ENCODE data around the gene CRLF2.
"Not testable (repeated sequence)": the region's sequence is repeated elsewhere in the genome, so short reads cannot be mapped to it uniquely, and the experiment has no call there.

The CRLF2 gene

GRCh38 chrX:1213971-1214370, 1.5 kb upstream of the CRLF2 start:
- 91 to 94% methylated on average over 11 of the region's 11 CpGs for WGBS, 2 experiments (ENCODE audit: insufficient coverage in 2 of 2)
- Histone ChIP-seq H3K4me1 (ENCODE audit: control insufficient read depth, insufficient read depth, low read length, poor library complexity, severe bottlenecking) (no peaks in the 10 kb centered on the region), H3K9me3 (ENCODE audit: control insufficient read depth, low read length) (no peaks in the 10 kb centered on the region)

GRCh38 chrX:1210844-1211243, 1.6 kb downstream of the CRLF2 start:
- WGBS, 2 experiments (ENCODE audit: insufficient coverage in 2 of 2): 89 to 100% methylated on average over 1 of the region's 1 CpG
- Histone ChIP-seq H3K4me1 (ENCODE audit: control insufficient read depth, insufficient read depth, low read length, poor library complexity, severe bottlenecking) (peaks cover 6% of the 10 kb centered on the region), H3K36me3 (ENCODE audit: control insufficient read depth, insufficient read depth, low read length) (no peaks in the 10 kb centered on the region), H3K27ac (ENCODE audit: low read depth, low read length, severe bottlenecking) (no peak overlapping the region), H3K9me3 (ENCODE audit: control insufficient read depth, low read length) (no peaks in the 10 kb centered on the region), H3K4me3 (ENCODE audit: extremely low read depth, insufficient read depth, low read length, poor library complexity, severe bottlenecking) (no peak overlapping the region)

More at GRCh38 chrX:1213971-1214370, 1.5 kb upstream of the CRLF2 start:
- H3K27ac ChIP-seq (ENCODE audit: low read depth, low read length, severe bottlenecking): no peak overlapping the region
- H3K4me3 ChIP-seq (ENCODE audit: extremely low read depth, insufficient read depth, low read length, poor library complexity, severe bottlenecking): no peak overlapping the region
- no peaks in the 10 kb centered on the region for H3K36me3 ChIP-seq (ENCODE audit: control insufficient read depth, insufficient read depth, low read length)

GRCh38 chrX:1207496-1208025, 4.9 kb downstream of the CRLF2 start:
- Histone ChIP-seq H3K4me1 (ENCODE audit: control insufficient read depth, insufficient read depth, low read length, poor library complexity, severe bottlenecking) (peaks cover 10% of the 10 kb centered on the region), H3K36me3 (ENCODE audit: control insufficient read depth, insufficient read depth, low read length) (no peaks in the 10 kb centered on the region), H3K27ac (ENCODE audit: low read depth, low read length, severe bottlenecking) (no peak overlapping the region), H3K9me3 (ENCODE audit: control insufficient read depth, low read length) (no peaks in the 10 kb centered on the region), H3K4me3 (ENCODE audit: extremely low read depth, insufficient read depth, low read length, poor library complexity, severe bottlenecking) (no peak overlapping the region)
- 81 to 90% methylated on average over 8 to 9 of the region's 15 CpGs for WGBS, 2 experiments (ENCODE audit: insufficient coverage in 2 of 2)

- Histone ChIP-seq H3K9me3 (ENCODE audit: control insufficient read depth, low read length) (no peaks in the 10 kb centered on the region), H3K36me3 (ENCODE audit: control insufficient read depth, insufficient read depth, low read length) (no peaks in the 10 kb centered on the region), H3K4me3 (ENCODE audit: extremely low read depth, insufficient read depth, low read length, poor library complexity, severe bottlenecking) (peak overlapping the region; percentile 29), H3K4me1 (ENCODE audit: control insufficient read depth, insufficient read depth, low read length, poor library complexity, severe bottlenecking) (peaks cover 10% of the 10 kb centered on the region), H3K27ac (ENCODE audit: low read depth, low read length, severe bottlenecking) (no peak overlapping the region)
- WGBS, 2 experiments (ENCODE audit: insufficient coverage in 2 of 2): 4% methylated on average over 30 to 31 of the region's 33 CpGs
These were observed 6.5 kb downstream of the CRLF2 start for GRCh38 chrX:1205681-1206611.

- Histone ChIP-seq H3K27ac (ENCODE audit: low read depth, low read length, severe bottlenecking) (no peak overlapping the region), H3K36me3 (ENCODE audit: control insufficient read depth, insufficient read depth, low read length) (no peaks in the 10 kb centered on the region), H3K4me1 (ENCODE audit: control insufficient read depth, insufficient read depth, low read length, poor library complexity, severe bottlenecking) (peaks cover 4% of the 10 kb centered on the region), H3K9me3 (ENCODE audit: control insufficient read depth, low read length) (no peaks in the 10 kb centered on the region), H3K4me3 (ENCODE audit: extremely low read depth, insufficient read depth, low read length, poor library complexity, severe bottlenecking) (no peak overlapping the region)
- 91 to 93% methylated on average over 16 to 21 of the region's 21 CpGs for WGBS, 2 experiments (ENCODE audit: insufficient coverage in 2 of 2)
These were observed 10.2 kb downstream of the CRLF2 start for GRCh38 chrX:1202251-1202650.

- Histone ChIP-seq H3K4me1 (ENCODE audit: control insufficient read depth, insufficient read depth, low read length, poor library complexity, severe bottlenecking) (no peaks in the 10 kb centered on the region), H3K4me3 (ENCODE audit: extremely low read depth, insufficient read depth, low read length, poor library complexity, severe bottlenecking) (no peak overlapping the region), H3K9me3 (ENCODE audit: control insufficient read depth, low read length) (no peaks in the 10 kb centered on the region), H3K36me3 (ENCODE audit: control insufficient read depth, insufficient read depth, low read length) (no peaks in the 10 kb centered on the region), H3K27ac (ENCODE audit: low read depth, low read length, severe bottlenecking) (no peak overlapping the region)
- 87 to 91% methylated on average over 4 to 9 of the region's 10 CpGs for WGBS, 2 experiments (ENCODE audit: insufficient coverage in 2 of 2)
These were observed 16.0 kb downstream of the CRLF2 start for GRCh38 chrX:1196436-1196835.

- H3K4me3 ChIP-seq (ENCODE audit: extremely low read depth, insufficient read depth, low read length, poor library complexity, severe bottlenecking); H3K9me3 ChIP-seq (ENCODE audit: control insufficient read depth, low read length); H3K27ac ChIP-seq (ENCODE audit: low read depth, low read length, severe bottlenecking); H3K36me3 ChIP-seq (ENCODE audit: control insufficient read depth, insufficient read depth, low read length); H3K4me1 ChIP-seq (ENCODE audit: control insufficient read depth, insufficient read depth, low read length, poor library complexity, severe bottlenecking): not testable (repeated sequence)
- WGBS, 2 experiments (ENCODE audit: insufficient coverage in 2 of 2): 72 to 83% methylated on average over 2 to 7 of the region's 8 CpGs
These were observed 20.3 kb downstream of the CRLF2 start for GRCh38 chrX:1192196-1192595.

GRCh38 chrX:1190596-1191145, 21.8 kb downstream of the CRLF2 start:
- 81% methylated on average over 17 of the region's 18 CpGs for whole genome bisulfite sequencing, 2 experiments (ENCODE audit: insufficient coverage in 2 of 2)
- Histone ChIP-seq H3K4me1 (ENCODE audit: control insufficient read depth, insufficient read depth, low read length, poor library complexity, severe bottlenecking) (no peaks in the 10 kb centered on the region), H3K27ac (ENCODE audit: low read depth, low read length, severe bottlenecking) (no peak overlapping the region), H3K9me3 (ENCODE audit: control insufficient read depth, low read length) (no peaks in the 10 kb centered on the region), H3K36me3 (ENCODE audit: control insufficient read depth, insufficient read depth, low read length) (no peaks in the 10 kb centered on the region), H3K4me3 (ENCODE audit: extremely low read depth, insufficient read depth, low read length, poor library complexity, severe bottlenecking) (no peak overlapping the region)

- Histone ChIP-seq H3K27ac (ENCODE audit: low read depth, low read length, severe bottlenecking) (no peak overlapping the region), H3K4me3 (ENCODE audit: extremely low read depth, insufficient read depth, low read length, poor library complexity, severe bottlenecking) (no peak overlapping the region), H3K9me3 (ENCODE audit: control insufficient read depth, low read length) (no peaks in the 10 kb centered on the region), H3K36me3 (ENCODE audit: control insufficient read depth, insufficient read depth, low read length) (no peaks in the 10 kb centered on the region), H3K4me1 (ENCODE audit: control insufficient read depth, insufficient read depth, low read length, poor library complexity, severe bottlenecking) (no peaks in the 10 kb centered on the region)
- WGBS, 2 experiments (ENCODE audit: insufficient coverage in 2 of 2): 89 to 100% methylated on average over 1 to 5 of the region's 10 CpGs
These were observed 26.9 kb downstream of the CRLF2 start for GRCh38 chrX:1185561-1185960.

- Histone ChIP-seq H3K9me3 (ENCODE audit: control insufficient read depth, low read length) (no peaks in the 10 kb centered on the region), H3K27ac (ENCODE audit: low read depth, low read length, severe bottlenecking) (no peak overlapping the region), H3K36me3 (ENCODE audit: control insufficient read depth, insufficient read depth, low read length) (no peaks in the 10 kb centered on the region), H3K4me3 (ENCODE audit: extremely low read depth, insufficient read depth, low read length, poor library complexity, severe bottlenecking) (no peak overlapping the region), H3K4me1 (ENCODE audit: control insufficient read depth, insufficient read depth, low read length, poor library complexity, severe bottlenecking) (no peaks in the 10 kb centered on the region)
- 84 to 89% methylated on average over 3 to 4 of the region's 4 CpGs for WGBS, 2 experiments (ENCODE audit: insufficient coverage in 2 of 2)
These were observed 30.2 kb downstream of the CRLF2 start for GRCh38 chrX:1182211-1182610.

- not testable (repeated sequence) for H3K4me3 ChIP-seq (ENCODE audit: extremely low read depth, insufficient read depth, low read length, poor library complexity, severe bottlenecking); H3K4me1 ChIP-seq (ENCODE audit: control insufficient read depth, insufficient read depth, low read length, poor library complexity, severe bottlenecking); H3K27ac ChIP-seq (ENCODE audit: low read depth, low read length, severe bottlenecking); H3K9me3 ChIP-seq (ENCODE audit: control insufficient read depth, low read length); H3K36me3 ChIP-seq (ENCODE audit: control insufficient read depth, insufficient read depth, low read length)
- WGBS, 2 experiments (ENCODE audit: insufficient coverage in 2 of 2): 87 to 93% methylated on average over 6 to 9 of the region's 14 CpGs
These were observed 30.8 kb downstream of the CRLF2 start for GRCh38 chrX:1181661-1182060.

Data from mesodermal cell (in vitro differentiated cells).